ENCODE measurements around the gene CFAP77. TPM values are rescaled to one million over a fixed set of nuclear protein-coding genes. Genes with fewer than 3 reads are reported as not detected.
A peak's percentile ranks its signal among the peaks of the same experiment; 100 is the strongest.

The CFAP77 gene
- total and polyA plus RNA-seq, 10 of the 15 experiments (the other 5 are each of a cell fraction or from before 2014, with no cell fraction given) = 0.33 TPM; not detected in 9

DNA sequence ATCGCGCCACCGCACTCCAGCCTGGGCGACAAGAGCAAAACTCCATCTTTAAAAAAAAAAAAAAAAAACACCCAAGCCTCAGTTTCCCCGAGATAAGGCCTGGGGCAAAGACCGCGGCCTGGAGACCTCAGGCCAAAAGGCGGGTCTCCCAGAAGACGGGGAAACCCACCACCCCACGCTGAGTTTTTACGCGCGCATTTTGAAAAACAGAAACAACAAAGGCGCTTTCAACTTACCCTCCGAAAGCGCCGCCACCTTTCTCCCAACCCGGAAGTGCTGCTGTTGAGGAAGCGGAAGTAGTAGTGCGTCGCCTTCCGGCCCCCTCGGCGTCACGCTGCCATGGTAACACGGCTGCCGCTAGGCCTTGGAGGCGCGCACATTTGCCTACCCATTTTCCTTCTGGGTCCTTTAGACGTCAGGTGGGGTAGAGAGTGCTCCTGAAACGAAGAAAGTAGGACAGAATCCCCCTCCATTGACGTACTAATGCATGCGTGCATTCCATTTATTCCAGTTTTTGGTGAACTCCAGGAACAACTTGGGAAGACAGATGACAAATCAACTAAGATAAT is 3.4 kb upstream of the CFAP77 start, which contains the start of gene TTF1:
TTF1 (minus strand) TSS at position 287 of the 569 bp plus-strand sequence. CDS start 4,019 bp downstream, outside the sequence.
- peak within 1 kb of the TSS; percentile 68 for H3K4me3 ChIP-seq
- intact Hi-C loops (cut with micrococcal nuclease; ENCODE audit: unreplicated experiment) = loop anchor here (1.0 kb wide), 1 partner anchor 55 kb away; no protein-coding TSS in a partner anchor
- POLR2A ChIA-PET = interaction anchor here (0.7 kb wide), 2 partner anchors 52 to 375 kb away, joined by 3 to 4 read pairs; partner anchors contain the start of gene SETX
- peak; percentile 77 for DNase-seq (ENCODE audit: low read depth, low spot score)
- peak within 1 kb of the TSS; percentile 97 for H3K4me2 ChIP-seq (ENCODE audit: control insufficient read depth, insufficient read depth)
- peak within 1 kb of the TSS; percentile 78 for H3K9ac ChIP-seq (ENCODE audit: control insufficient read depth, insufficient read depth, low read length)
- RAD21 ChIA-PET (ENCODE audit: unreplicated experiment) = interaction anchor here (1.3 kb wide), 1 partner anchor 56 kb away, joined by 6 read pairs; no protein-coding TSS in a partner anchor
- no peaks in the 10 kb centered on the region for H4K20me1 ChIP-seq (ENCODE audit: control insufficient read depth, insufficient read depth)
- WGBS (ENCODE audit: insufficient coverage, insufficient replicate concordance, low lambda C conversion rate, missing lambda C conversion rate) = under 1% methylated on average over 31 of the region's 33 CpGs
- peaks cover 0 to 8% of the 10 kb centered on the region in 2 experiments; a peak in 1 of 4 replicates for H3K27me3 ChIP-seq (replicated peaks in 1 of 2; ENCODE audit: control insufficient read depth in 2 of 2, insufficient read depth in 2 of 2, low read length in 1 of 2)
- CTCF ChIA-PET = interaction anchor here (0.9 kb wide), 1 partner anchor 13 kb away, joined by 3 read pairs; no protein-coding TSS in a partner anchor
- SMC1A ChIA-PET (ENCODE audit: uncharacterized antibody, unreplicated experiment) = interaction anchor here (1.1 to 1.2 kb wide), 3 partner anchors 23 to 56 kb away, joined by 3 to 4 read pairs (median 4); no protein-coding TSS in a partner anchor
- ATAC-seq = peak; percentile 83
- H3K27ac ChIP-seq (ENCODE audit: control insufficient read depth, insufficient read depth) = peak within 1 kb of the TSS; percentile 74
- peaks cover 17% of the 10 kb centered on the region for H3K4me1 ChIP-seq (ENCODE audit: control insufficient read depth, insufficient read depth, low read length)
- peak; percentile 64 for FAIRE-seq
- H3K79me2 ChIP-seq (ENCODE audit: control insufficient read depth, insufficient read depth, low read length) = peaks cover 31% of the 10 kb centered on the region
- in situ Hi-C loops (cut with MboI) = no loop called here
- H3K9me3 ChIP-seq (replicated peaks; ENCODE audit: control insufficient read depth, insufficient read depth, low read length) = no peaks in the 10 kb centered on the region
- BruUV-seq (replicated peaks) = no TSS peak
- H3K36me3 ChIP-seq (ENCODE audit: control insufficient read depth in 2 of 2, insufficient read depth in 2 of 2, low read length in 1 of 2) = peaks cover 3 to 5% of the 10 kb centered on the region in 2 experiments; a peak in 3 of 4 replicates
- H2AFZ ChIP-seq (ENCODE audit: control insufficient read depth, low read depth, low read length) = peak within 1 kb of the TSS; percentile 78
- TF ChIP-seq DPF2 (IDR thresholded peaks at IDR 0.05) = no peak
- TF ChIP-seq TAF1 (IDR thresholded peaks at IDR 0.05; ENCODE audit: borderline replicate concordance, low read depth, low read length) = peak; percentile 69
- no peak for TF ChIP-seq RFX5 (IDR thresholded peaks at IDR 0.05; ENCODE audit: low read depth, low read length)
- TF ChIP-seq, protein P1, sequence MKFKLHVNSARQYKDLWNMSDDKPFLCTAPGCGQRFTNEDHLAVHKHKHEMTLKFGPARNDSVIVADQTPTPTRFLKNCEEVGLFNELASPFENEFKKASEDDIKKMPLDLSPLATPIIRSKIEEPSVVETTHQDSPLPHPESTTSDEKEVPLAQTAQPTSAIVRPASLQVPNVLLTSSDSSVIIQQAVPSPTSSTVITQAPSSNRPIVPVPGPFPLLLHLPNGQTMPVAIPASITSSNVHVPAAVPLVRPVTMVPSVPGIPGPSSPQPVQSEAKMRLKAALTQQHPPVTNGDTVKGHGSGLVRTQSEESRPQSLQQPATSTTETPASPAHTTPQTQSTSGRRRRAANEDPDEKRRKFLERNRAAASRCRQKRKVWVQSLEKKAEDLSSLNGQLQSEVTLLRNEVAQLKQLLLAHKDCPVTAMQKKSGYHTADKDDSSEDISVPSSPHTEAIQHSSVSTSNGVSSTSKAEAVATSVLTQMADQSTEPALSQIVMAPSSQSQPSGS (IDR thresholded peaks at IDR 0.05; ENCODE audit: low read length) = no peak
- TF ChIP-seq TBL1XR1 (IDR thresholded peaks at IDR 0.05; ENCODE audit: low read depth, low read length) = 0 out of 2 replicates have a peak, but pooled peaks have one; percentile 51
- peak; percentile 99 for TF ChIP-seq MXI1 (IDR thresholded peaks at IDR 0.05; ENCODE audit: low read depth, low read length)
- TF ChIP-seq CREM (IDR thresholded peaks at IDR 0.05; ENCODE audit: low read depth) = peak; percentile 91
- TF ChIP-seq, protein P2, sequence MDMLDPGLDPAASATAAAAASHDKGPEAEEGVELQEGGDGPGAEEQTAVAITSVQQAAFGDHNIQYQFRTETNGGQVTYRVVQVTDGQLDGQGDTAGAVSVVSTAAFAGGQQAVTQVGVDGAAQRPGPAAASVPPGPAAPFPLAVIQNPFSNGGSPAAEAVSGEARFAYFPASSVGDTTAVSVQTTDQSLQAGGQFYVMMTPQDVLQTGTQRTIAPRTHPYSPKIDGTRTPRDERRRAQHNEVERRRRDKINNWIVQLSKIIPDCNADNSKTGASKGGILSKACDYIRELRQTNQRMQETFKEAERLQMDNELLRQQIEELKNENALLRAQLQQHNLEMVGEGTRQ (IDR thresholded peaks at IDR 0.05; ENCODE audit: borderline replicate concordance, low read depth, low read length) = no peak
- TF ChIP-seq NFXL1 (IDR thresholded peaks at IDR 0.05; ENCODE audit: borderline replicate concordance) = no peak
- TF ChIP-seq ZNF24 (IDR thresholded peaks at IDR 0.05) = no peak
- peak; percentile 95 for TF ChIP-seq NR2C1 (IDR thresholded peaks at IDR 0.05)
- TF ChIP-seq, protein P3, sequence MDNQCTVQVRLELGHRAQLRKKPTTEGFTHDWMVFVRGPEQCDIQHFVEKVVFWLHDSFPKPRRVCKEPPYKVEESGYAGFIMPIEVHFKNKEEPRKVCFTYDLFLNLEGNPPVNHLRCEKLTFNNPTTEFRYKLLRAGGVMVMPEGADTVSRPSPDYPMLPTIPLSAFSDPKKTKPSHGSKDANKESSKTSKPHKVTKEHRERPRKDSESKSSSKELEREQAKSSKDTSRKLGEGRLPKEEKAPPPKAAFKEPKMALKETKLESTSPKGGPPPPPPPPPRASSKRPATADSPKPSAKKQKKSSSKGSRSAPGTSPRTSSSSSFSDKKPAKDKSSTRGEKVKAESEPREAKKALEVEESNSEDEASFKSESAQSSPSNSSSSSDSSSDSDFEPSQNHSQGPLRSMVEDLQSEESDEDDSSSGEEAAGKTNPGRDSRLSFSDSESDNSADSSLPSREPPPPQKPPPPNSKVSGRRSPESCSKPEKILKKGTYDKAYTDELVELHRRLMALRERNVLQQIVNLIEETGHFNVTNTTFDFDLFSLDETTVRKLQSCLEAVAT (IDR thresholded peaks at IDR 0.05) = peak; percentile 50; the same call in 1 of the 2 replicates
- TF ChIP-seq SP1 (IDR thresholded peaks at IDR 0.05; ENCODE audit: low read depth, low read length) = peak; percentile 41
- TF ChIP-seq, protein P4, sequence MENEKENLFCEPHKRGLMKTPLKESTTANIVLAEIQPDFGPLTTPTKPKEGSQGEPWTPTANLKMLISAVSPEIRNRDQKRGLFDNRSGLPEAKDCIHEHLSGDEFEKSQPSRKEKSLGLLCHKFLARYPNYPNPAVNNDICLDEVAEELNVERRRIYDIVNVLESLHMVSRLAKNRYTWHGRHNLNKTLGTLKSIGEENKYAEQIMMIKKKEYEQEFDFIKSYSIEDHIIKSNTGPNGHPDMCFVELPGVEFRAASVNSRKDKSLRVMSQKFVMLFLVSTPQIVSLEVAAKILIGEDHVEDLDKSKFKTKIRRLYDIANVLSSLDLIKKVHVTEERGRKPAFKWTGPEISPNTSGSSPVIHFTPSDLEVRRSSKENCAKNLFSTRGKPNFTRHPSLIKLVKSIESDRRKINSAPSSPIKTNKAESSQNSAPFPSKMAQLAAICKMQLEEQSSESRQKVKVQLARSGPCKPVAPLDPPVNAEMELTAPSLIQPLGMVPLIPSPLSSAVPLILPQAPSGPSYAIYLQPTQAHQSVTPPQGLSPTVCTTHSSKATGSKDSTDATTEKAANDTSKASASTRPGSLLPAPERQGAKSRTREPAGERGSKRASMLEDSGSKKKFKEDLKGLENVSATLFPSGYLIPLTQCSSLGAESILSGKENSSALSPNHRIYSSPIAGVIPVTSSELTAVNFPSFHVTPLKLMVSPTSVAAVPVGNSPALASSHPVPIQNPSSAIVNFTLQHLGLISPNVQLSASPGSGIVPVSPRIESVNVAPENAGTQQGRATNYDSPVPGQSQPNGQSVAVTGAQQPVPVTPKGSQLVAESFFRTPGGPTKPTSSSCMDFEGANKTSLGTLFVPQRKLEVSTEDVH (IDR thresholded peaks at IDR 0.05; ENCODE audit: low read depth, partially characterized antibody) = peak; percentile 92
- TF ChIP-seq SMARCA5 (IDR thresholded peaks at IDR 0.05) = no peak
- TF ChIP-seq, protein P5, sequence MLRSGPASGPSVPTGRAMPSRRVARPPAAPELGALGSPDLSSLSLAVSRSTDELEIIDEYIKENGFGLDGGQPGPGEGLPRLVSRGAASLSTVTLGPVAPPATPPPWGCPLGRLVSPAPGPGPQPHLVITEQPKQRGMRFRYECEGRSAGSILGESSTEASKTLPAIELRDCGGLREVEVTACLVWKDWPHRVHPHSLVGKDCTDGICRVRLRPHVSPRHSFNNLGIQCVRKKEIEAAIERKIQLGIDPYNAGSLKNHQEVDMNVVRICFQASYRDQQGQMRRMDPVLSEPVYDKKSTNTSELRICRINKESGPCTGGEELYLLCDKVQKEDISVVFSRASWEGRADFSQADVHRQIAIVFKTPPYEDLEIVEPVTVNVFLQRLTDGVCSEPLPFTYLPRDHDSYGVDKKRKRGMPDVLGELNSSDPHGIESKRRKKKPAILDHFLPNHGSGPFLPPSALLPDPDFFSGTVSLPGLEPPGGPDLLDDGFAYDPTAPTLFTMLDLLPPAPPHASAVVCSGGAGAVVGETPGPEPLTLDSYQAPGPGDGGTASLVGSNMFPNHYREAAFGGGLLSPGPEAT (IDR thresholded peaks at IDR 0.05; ENCODE audit: low read depth) = peak; percentile 53
